Fibroblast of mammary gland (primary cell): Measurements from ENCODE around the gene NUP210.

Experiments used
- DNase-seq: peaks from one replicate; pipeline ENCODE4 v3.0.0-alpha.2; 2010; ENCODE audit warnings: low read depth
- H3K4me3 ChIP-seq: 2 replicates; pipeline ENCODE4 v1.5.1; 2011; ENCODE audit warnings: low read depth, mild to moderate bottlenecking, low read length, moderate library complexity; ENCODE audit not compliant: control insufficient read depth
- TF ChIP-seq, protein P1 (sequence below): conservative IDR thresholded peaks from 2 replicates; pipeline ENCODE4 v1.5.1; 2011; ENCODE audit warnings: low read depth, low read length, inconsistent platforms; ENCODE audit not compliant: control insufficient read depth, insufficient read depth

NUP210 gene

DNA sequence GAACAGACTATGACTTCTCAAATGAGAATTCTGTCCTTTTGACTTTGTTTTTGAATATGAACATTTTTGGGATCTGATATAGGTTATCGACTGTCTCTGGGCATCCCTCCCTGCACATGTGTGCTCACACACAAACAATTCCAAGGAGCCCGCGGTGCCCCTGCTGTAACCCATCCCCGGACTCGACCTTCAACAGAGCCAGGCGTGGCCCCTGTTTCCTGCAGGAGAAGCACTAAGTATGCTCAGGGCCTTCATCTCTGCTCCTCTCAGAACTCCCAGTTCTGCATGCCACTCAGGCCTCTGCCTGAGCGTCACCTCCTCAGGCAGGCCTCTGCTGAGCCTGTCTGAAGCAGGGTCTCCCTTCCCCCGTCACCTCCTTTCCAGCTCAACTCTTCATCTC, 57.6 kb downstream of the NUP210 start:
- TF ChIP-seq, protein P1, sequence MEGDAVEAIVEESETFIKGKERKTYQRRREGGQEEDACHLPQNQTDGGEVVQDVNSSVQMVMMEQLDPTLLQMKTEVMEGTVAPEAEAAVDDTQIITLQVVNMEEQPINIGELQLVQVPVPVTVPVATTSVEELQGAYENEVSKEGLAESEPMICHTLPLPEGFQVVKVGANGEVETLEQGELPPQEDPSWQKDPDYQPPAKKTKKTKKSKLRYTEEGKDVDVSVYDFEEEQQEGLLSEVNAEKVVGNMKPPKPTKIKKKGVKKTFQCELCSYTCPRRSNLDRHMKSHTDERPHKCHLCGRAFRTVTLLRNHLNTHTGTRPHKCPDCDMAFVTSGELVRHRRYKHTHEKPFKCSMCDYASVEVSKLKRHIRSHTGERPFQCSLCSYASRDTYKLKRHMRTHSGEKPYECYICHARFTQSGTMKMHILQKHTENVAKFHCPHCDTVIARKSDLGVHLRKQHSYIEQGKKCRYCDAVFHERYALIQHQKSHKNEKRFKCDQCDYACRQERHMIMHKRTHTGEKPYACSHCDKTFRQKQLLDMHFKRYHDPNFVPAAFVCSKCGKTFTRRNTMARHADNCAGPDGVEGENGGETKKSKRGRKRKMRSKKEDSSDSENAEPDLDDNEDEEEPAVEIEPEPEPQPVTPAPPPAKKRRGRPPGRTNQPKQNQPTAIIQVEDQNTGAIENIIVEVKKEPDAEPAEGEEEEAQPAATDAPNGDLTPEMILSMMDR = no peak
- DNase-seq = no peak
- H3K4me3 ChIP-seq = no peak overlapping the region

DNA sequence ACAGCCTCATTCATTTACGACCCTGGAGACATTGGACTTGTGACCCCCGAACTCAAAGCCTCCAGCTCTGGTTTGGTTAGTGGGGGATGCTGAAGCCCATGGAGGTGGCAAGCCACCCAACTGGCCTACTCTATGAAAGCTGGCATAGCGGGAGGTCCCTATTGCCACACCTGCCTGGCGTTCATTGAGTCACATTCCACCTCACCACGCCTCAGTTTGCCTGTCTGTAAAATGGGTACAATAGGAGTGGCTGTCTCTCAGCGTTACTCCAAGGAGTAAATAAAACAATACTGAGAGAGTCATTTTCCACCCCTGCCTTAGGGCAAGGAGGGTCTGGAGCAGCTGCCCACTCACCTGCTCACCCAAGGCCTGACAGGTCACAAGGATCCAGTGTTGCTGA, 60.2 kb downstream of the NUP210 start:
- TF ChIP-seq, protein P1 = no peak

DNA sequence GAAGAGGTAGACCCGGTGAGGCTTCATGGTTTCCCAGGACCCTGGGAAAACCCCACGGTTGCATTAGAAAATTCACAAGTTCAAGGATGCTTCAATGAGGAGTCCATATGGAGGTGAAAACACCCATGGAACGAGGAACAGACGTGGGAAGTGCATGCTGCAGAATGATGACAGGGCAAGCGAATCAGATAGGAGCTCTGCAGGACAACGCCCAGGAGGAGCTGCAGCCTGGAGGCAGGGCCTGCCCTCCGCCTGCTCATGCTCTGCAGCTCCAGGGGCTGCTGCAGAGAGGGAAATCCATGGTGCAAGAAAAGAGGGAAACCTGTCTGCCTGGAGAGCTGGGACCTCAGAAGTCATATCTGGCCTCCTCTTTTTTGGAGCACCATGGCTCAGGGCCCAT, 61.5 kb downstream of the NUP210 start:
- DNase-seq = no peak
- TF ChIP-seq, protein P1 = no peak
- no peak overlapping the region for H3K4me3 ChIP-seq

More for the DNA sequence above, 60.2 kb downstream of the NUP210 start:
- no peak overlapping the region for H3K4me3 ChIP-seq
- DNase-seq = no peak

DNA sequence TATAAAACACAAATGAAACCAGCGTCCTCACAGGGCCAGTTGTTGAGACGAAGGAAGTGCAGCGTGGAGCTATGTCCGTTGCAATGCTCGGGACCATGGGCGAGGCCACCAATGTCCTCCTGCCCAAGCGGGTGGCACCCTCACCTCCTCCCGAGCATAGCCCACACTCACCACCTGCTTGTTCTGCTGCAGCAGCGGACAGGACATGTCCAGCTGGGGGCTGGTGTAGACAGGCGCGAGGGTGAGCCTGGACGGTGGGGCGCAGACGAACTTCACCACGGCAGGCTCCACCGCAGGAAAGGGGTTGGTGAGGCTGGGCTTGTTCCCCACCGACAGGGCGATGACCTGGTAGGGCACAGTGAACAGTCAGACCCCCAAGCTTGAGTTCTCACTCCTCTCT, 62.1 kb downstream of the NUP210 start:
- TF ChIP-seq, protein P1 = no peak
- DNase-seq = no peak
- no peak overlapping the region for H3K4me3 ChIP-seq

DNA sequence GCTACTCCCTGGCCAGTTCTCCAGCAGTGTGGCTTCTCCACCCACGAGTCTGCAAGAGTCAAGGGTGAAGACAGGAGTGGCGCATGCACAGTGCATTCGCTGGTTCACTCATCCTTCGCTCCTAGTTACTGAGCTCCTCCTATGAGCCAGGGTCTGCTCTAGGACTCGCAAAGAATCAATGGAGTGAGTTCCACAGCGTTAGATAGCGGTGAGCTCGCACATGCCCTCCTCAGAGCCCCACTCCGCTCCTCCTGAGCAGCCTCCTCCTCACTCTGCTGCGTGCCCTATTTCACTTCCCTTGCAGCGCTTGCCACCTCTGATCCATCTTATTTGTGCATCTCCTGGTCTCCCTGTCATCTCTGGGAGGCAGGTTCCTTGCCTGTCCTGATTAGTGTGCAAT, 63.0 kb downstream of the NUP210 start:
- no peak overlapping the region for H3K4me3 ChIP-seq
- TF ChIP-seq, protein P1 = no peak
- DNase-seq = no peak

DNA sequence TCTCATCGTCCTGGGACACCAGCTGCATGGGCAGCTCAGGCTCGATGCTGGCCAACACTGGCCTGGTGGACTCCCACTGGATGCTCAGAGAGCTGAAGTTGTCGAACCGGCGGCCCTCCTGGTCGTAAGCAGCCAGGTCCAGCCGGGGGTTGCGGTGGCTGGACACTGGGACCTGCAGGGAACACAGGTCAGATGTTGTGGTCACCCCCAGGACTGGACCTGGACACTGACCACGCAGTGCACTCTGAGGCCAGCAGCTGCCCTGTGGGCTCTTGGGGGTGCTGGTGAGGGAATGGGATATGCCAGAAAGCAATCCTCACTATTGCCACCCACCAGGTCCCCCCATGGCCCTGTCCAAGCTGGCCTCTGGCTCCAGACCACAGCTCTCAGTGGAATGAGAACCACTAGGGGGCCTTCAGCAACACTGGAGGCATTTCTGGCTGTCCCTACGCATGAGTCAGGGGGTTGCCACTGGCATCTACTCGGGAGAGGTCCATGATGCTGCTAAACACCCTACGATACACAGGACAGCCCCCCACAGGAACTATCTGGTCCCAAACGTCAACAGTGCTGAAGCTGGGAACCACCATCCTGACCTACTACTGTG, 66.1 kb downstream of the NUP210 start:
- DNase-seq = peak; percentile 8
- TF ChIP-seq, protein P1 = peak; percentile 20
- H3K4me3 ChIP-seq = no peak overlapping the region

DNA sequence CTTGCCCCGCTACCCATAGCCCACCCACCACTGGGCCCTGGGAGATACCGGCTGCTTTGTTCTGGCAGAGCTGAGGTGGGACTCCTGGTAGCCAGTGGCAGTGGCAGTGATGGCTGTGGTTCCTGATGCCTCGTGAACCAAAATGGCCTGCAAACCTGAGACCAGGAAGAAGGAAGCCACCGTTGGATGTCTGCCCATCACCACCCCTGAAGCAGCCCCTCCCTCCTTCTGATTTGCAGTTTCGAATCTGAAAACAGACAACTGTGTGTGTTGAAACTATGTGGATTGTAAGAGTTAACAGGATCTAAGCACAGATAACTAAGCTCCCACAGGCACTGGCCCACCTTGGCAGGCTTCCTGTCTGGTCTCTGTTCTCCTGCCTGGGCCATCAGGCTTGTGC, 66.6 kb downstream of the NUP210 start:
- TF ChIP-seq, protein P1 = no peak
- DNase-seq = no peak

More for the DNA sequence above, 66.6 kb downstream of the NUP210 start:
- no peak overlapping the region for H3K4me3 ChIP-seq
